H9 (cell line): ENCODE results near the gene GIT2. TPM values are rescaled to one million over a fixed set of nuclear protein-coding genes. Genes with fewer than 3 reads are reported as not detected.

Experiments used
- DNase-seq: peaks from one replicate; pipeline ENCODE4 v3.0.0-alpha.2; 2017
- H2AFZ ChIP-seq: one replicate; pipeline ENCODE4 v1.6.1; 2013; ENCODE audit warnings: mild to moderate bottlenecking, low read length, control low read depth, moderate library complexity
- H2AK5ac ChIP-seq: 2 replicates; pipeline ENCODE4 v1.6.1; 2013; ENCODE audit warnings: low read length, control low read depth, mixed read lengths; ENCODE audit not compliant: insufficient read length
- H2BK120ac ChIP-seq: one replicate; pipeline ENCODE4 v1.6.1; 2013; ENCODE audit warnings: low read depth, mild to moderate bottlenecking, low read length, control low read depth, inconsistent platforms; ENCODE audit not compliant: poor library complexity, severe bottlenecking
- H2BK12ac ChIP-seq: 2 replicates; pipeline ENCODE4 v1.6.1; 2013; ENCODE audit warnings: low read length, control low read depth, mixed read lengths, low read depth; ENCODE audit not compliant: insufficient read length
- H2BK15ac ChIP-seq: 2 replicates; pipeline ENCODE4 v1.6.1; 2013; ENCODE audit warnings: low read depth, low read length, control low read depth
- H2BK20ac ChIP-seq: one replicate; pipeline ENCODE4 v1.6.1; 2013; ENCODE audit warnings: low read depth, mild to moderate bottlenecking, low read length, control low read depth, inconsistent platforms; ENCODE audit not compliant: poor library complexity, severe bottlenecking
- H2BK5ac ChIP-seq: 2 replicates; pipeline ENCODE4 v1.6.1; 2013; ENCODE audit warnings: low read length, control low read depth, mixed read lengths; ENCODE audit not compliant: insufficient read length
- H3K14ac ChIP-seq: 2 replicates; pipeline ENCODE4 v1.6.1; 2013; ENCODE audit warnings: low read length, control low read depth; ENCODE audit not compliant: insufficient read depth
- H3K18ac ChIP-seq: 2 replicates; pipeline ENCODE4 v1.6.1; 2013; ENCODE audit warnings: low read depth, mild to moderate bottlenecking, mixed read lengths, low read length, control low read depth; ENCODE audit not compliant: insufficient read length
- H3K23ac ChIP-seq: 2 replicates; pipeline ENCODE4 v1.6.1; 2013; ENCODE audit warnings: low read length, control low read depth, mixed read lengths, low read depth; ENCODE audit not compliant: insufficient read length
- H3K23me2 ChIP-seq: 2 replicates; pipeline ENCODE4 v1.6.1; 2013; ENCODE audit warnings: low read depth, mild to moderate bottlenecking, mixed read lengths, low read length, control low read depth; ENCODE audit not compliant: insufficient read length, poor library complexity, severe bottlenecking
- H3K27ac ChIP-seq: 2 replicates; pipeline ENCODE4 v1.5.1; 2013; ENCODE audit warnings: low read length, control low read depth, mixed read lengths, low read depth; ENCODE audit not compliant: insufficient read length
- H3K27me3 ChIP-seq: 2 replicates; pipeline ENCODE4 v1.6.1; 2013; ENCODE audit warnings: low read length, control low read depth, inconsistent platforms; ENCODE audit not compliant: insufficient read depth
- H3K4ac ChIP-seq: 2 replicates; pipeline ENCODE4 v1.6.1; 2013; ENCODE audit warnings: low read depth, mild to moderate bottlenecking, control low read depth, inconsistent platforms, low read length, moderate library complexity
- H3K4me1 ChIP-seq: 2 replicates; pipeline ENCODE4 v1.6.1; 2013; ENCODE audit warnings: low read length, control low read depth, inconsistent platforms; ENCODE audit not compliant: insufficient read depth
- H3K4me2 ChIP-seq: 2 replicates; pipeline ENCODE4 v1.6.1; 2013; ENCODE audit warnings: low read length, control low read depth, mixed read lengths; ENCODE audit not compliant: insufficient read length, insufficient read depth
- H3K56ac ChIP-seq: 2 replicates; pipeline ENCODE4 v1.6.1; 2013; ENCODE audit warnings: low read depth, mild to moderate bottlenecking, mixed read lengths, low read length, control low read depth; ENCODE audit not compliant: insufficient read length
- H3K79me1 ChIP-seq: 2 replicates; pipeline ENCODE4 v1.6.1; 2013; ENCODE audit warnings: low read depth, mild to moderate bottlenecking, moderate library complexity, low read length, control low read depth, inconsistent platforms; ENCODE audit not compliant: insufficient read depth, poor library complexity, severe bottlenecking
- H3K79me2 ChIP-seq: 2 replicates; pipeline ENCODE4 v1.6.1; 2013; ENCODE audit warnings: low read length, control low read depth, inconsistent platforms; ENCODE audit not compliant: insufficient read depth
- H3K9ac ChIP-seq: 2 replicates; pipeline ENCODE4 v1.6.1; 2013; ENCODE audit warnings: low read length, control low read depth, mixed read lengths; ENCODE audit not compliant: insufficient read length; ENCODE audit errors: extremely low read depth
- H3K9me3 ChIP-seq: one replicate; pipeline ENCODE4 v1.6.1; 2013; ENCODE audit warnings: low read depth, low read length, inconsistent platforms; ENCODE audit not compliant: control insufficient read depth
- H3T11ph ChIP-seq: one replicate; pipeline ENCODE4 v1.6.1; 2013; ENCODE audit warnings: mild to moderate bottlenecking, low read length, control low read depth, inconsistent platforms
- H4K20me1 ChIP-seq: one replicate; pipeline ENCODE4 v1.6.1; 2013; ENCODE audit not compliant: control insufficient read depth, insufficient read length, insufficient read depth
- H4K5ac ChIP-seq: 2 replicates; pipeline ENCODE4 v1.6.1; 2013; ENCODE audit warnings: low read depth, mild to moderate bottlenecking, mixed read lengths, low read length, control low read depth; ENCODE audit not compliant: insufficient read length
- H4K8ac ChIP-seq: replicated peaks from 2 replicates; pipeline ENCODE4 v1.6.1; 2013; ENCODE audit warnings: low read length, control low read depth, mixed read lengths, low read depth; ENCODE audit not compliant: insufficient read length
- H4K91ac ChIP-seq: 2 replicates; pipeline ENCODE4 v1.6.1; 2013; ENCODE audit warnings: low read depth, mild to moderate bottlenecking, moderate library complexity, mixed read lengths, low read length, control low read depth; ENCODE audit not compliant: insufficient read length
- H3K27ac Mint-ChIP-seq, 3 experiments: 2 replicates in 2 of 3; 3 replicates in 1 of 3; pipeline ENCODE4 v1.8.0; 2020 to 2021; ENCODE audit warnings: mixed read lengths in 3 of 3, mild to moderate bottlenecking in 1 of 3, moderate library complexity in 1 of 3
- H3K27me3 Mint-ChIP-seq: 2 replicates; pipeline ENCODE4 v1.8.0; 2021; ENCODE audit warnings: low read depth, mild to moderate bottlenecking, moderate library complexity, mixed read lengths
- H3K36me3 Mint-ChIP-seq, 3 experiments: 2 replicates in 2 of 3; 3 replicates in 1 of 3; pipeline ENCODE4 v1.8.0; 2020 to 2021; ENCODE audit warnings: low read depth in 3 of 3, mixed read lengths in 3 of 3; ENCODE audit not compliant: insufficient read depth in 1 of 3
- H3K4me1 Mint-ChIP-seq, 2 experiments: 2 replicates each; pipeline ENCODE4 v1.8.0; 2020; ENCODE audit warnings: mixed read lengths in 2 of 2
- H3K4me3 Mint-ChIP-seq, 2 experiments: 2 replicates in 1 of 2; 3 replicates in 1 of 2; pipeline ENCODE4 v1.8.0; 2020 to 2021; ENCODE audit warnings: mild to moderate bottlenecking in 2 of 2, mixed read lengths in 2 of 2, moderate library complexity in 1 of 2
- H3K9me3 Mint-ChIP-seq, 2 experiments: 2 replicates in 1 of 2; 3 replicates in 1 of 2; pipeline ENCODE4 v1.8.0; 2020; ENCODE audit warnings: mild to moderate bottlenecking in 2 of 2, mixed read lengths in 2 of 2, moderate library complexity in 1 of 2
- WGBS: extraction: QIAGEN DNeasy Blood & Tissue Kit; methylation state at CpG from one replicate; pipeline ENCODE4 v1.1.7; 2013; ENCODE audit warnings: missing lambda C conversion rate, low lambda C conversion rate, mixed read lengths; ENCODE audit not compliant: insufficient read length; ENCODE audit errors: extremely low coverage; 5-methylcytosine and 5-hydroxymethylcytosine counted together
- total RNA-seq: library from RNA; stranded (reverse); gene quantifications from 2 replicates; pipeline ENCODE4 v1.2.1, GENCODE V29; 2021
- TF ChIP-seq, protein P1 (sequence below): fragments of 200-600 bp; sonication (generic); conservative IDR thresholded peaks from 3 replicates; pipeline ENCODE4 v1.8.0; 2021; ENCODE audit warnings: antibody characterized with exemption, mild to moderate bottlenecking

The GIT2 gene
- total RNA-seq, 1 experiment from 2014 or later: 27.0 TPM

DNA sequence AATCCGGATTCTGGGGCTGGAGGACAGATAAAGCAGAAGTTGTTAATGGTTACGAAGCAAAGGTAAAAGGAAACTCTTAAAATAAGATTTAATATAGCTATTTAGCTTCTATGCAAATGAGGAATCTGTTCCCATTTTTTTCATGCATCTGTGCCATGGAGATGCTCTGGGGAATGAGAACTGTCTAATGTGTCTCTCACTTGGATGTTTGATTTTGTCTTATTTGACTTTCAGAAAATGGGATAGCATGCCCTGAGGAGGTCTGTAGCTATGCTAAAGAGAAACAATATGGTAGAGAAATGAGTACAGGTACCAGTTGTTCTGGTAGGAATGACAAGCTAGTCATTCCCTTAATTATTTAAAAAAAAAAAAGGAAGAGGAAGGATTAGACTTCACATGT lies 27.9 kb upstream of the GIT2 start:
- Histone ChIP-seq H2BK20ac (no peak overlapping the region), H3K4me1 (peaks cover 3% of the 10 kb centered on the region; the same call in 1 of the 2 replicates), H4K8ac (no peak overlapping the region), H3K9me3 (no peaks in the 10 kb centered on the region), H3K14ac (no peak overlapping the region), H3K79me1 (no peaks in the 10 kb centered on the region), H4K20me1 (no peaks in the 10 kb centered on the region), H3K9ac (no peak overlapping the region), H2BK12ac (no peak overlapping the region), H3K23me2 (no peaks in the 10 kb centered on the region), H3K27me3 (no peaks in the 10 kb centered on the region), H2AFZ (no peak overlapping the region), H4K91ac (no peak overlapping the region), H4K5ac (no peak overlapping the region), H2BK5ac (no peak overlapping the region), H2BK15ac (no peak overlapping the region), H3K27ac (no peak overlapping the region), H3K79me2 (no peaks in the 10 kb centered on the region), H3K18ac (no peak overlapping the region), H3K56ac (no peak overlapping the region), H2AK5ac (no peak overlapping the region), H3K4me2 (no peak overlapping the region), H3K4ac (no peak overlapping the region), H3T11ph (no peak overlapping the region), H3K23ac (no peak overlapping the region), H2BK120ac (no peak overlapping the region)
- Mint-ChIP-seq H3K27me3 (no peaks in the 10 kb centered on the region), H3K4me1 (peaks cover 19 to 22% of the 10 kb centered on the region in 2 experiments), H3K9me3 (no peaks in the 10 kb centered on the region), H3K36me3 (peaks cover 2 to 33% (median 4%) of the 10 kb centered on the region in 3 experiments; a peak in 5 of 7 replicates), H3K4me3 (no peak overlapping the region), H3K27ac (peak overlapping the region in 2 of 3 experiments; percentile 47 to 66; a peak in 2 of 7 replicates)
- no CpG with 5 or more reads among the region's 2 CpGs for WGBS
- TF ChIP-seq, protein P1, sequence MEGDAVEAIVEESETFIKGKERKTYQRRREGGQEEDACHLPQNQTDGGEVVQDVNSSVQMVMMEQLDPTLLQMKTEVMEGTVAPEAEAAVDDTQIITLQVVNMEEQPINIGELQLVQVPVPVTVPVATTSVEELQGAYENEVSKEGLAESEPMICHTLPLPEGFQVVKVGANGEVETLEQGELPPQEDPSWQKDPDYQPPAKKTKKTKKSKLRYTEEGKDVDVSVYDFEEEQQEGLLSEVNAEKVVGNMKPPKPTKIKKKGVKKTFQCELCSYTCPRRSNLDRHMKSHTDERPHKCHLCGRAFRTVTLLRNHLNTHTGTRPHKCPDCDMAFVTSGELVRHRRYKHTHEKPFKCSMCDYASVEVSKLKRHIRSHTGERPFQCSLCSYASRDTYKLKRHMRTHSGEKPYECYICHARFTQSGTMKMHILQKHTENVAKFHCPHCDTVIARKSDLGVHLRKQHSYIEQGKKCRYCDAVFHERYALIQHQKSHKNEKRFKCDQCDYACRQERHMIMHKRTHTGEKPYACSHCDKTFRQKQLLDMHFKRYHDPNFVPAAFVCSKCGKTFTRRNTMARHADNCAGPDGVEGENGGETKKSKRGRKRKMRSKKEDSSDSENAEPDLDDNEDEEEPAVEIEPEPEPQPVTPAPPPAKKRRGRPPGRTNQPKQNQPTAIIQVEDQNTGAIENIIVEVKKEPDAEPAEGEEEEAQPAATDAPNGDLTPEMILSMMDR: no peak
- DNase-seq: no peak
